H54 (cell line): ENCODE data around the gene CA12.
"Not testable (repeated sequence)": the region's sequence is repeated elsewhere in the genome, so short reads cannot be mapped to it uniquely, and the experiment has no call there.

Experiments used
- DNase-seq: peaks from one replicate; pipeline ENCODE4 v3.0.0; 2011; ENCODE audit warnings: low spot score, mixed read lengths; ENCODE audit not compliant: insufficient read length
- FAIRE-seq: peaks from 3 replicates; lab custom pipeline; 2011; peaks lifted over from hg19 to GRCh38; lab: Jason Lieb, UNC
- POLR2A ChIP-seq: IDR thresholded peaks from 2 replicates; pipeline ENCODE4 v1.6.1; 2011; ENCODE audit warnings: low read depth, mild to moderate bottlenecking, low read length

CA12 gene

GRCh38 chr15:63381301-63382204, at the start of gene CA12:
Gene CA12, minus strand, starts transcription at chr15:63381846. Its CDS starts 126 bp downstream, at chr15:63381720.
- no peak for FAIRE-seq
- DNase-seq = no peak
- TF ChIP-seq POLR2A = peak; percentile 37; the same call in 1 of the 2 replicates

DNA sequence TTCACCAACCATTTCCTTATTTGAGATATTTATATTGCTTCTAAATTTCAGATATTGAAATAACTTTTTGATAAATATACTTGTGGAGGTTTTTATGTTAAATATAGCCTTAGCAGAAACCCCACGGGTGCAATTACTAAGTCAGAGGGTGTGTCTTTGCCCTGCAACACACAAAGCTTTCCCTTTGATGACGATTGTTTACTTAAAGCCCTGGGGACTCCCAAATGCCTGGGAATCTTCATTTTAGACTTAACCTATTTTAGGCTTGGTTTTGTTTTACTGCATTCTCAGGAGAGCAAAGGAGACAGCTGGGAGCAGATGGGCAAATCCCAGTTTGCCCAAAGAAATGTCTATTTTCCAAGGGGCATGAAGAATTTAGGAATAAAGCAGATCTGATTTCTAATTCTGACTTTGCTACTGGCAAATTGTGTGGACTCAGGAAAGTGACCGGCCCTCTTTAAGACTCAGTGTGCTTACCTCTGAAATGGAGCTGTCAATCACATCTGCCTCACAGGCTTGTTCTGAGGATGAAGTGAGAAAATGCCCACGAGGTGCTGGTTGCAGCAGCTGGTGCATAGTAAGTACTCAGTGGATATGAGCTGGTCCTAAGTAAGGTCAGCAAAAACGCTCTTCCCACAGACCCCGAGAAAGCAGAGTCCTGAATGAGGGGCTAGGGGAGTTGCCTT, 49.3 kb upstream of the CA12 start:
- no peak for DNase-seq
- no peak for FAIRE-seq
- TF ChIP-seq POLR2A = no peak

- no peak for FAIRE-seq
- no peak for DNase-seq
- no peak for TF ChIP-seq POLR2A
Observed at GRCh38 chr15:63426552-63426951, 44.9 kb upstream of the CA12 start.

GRCh38 chr15:63425426-63425985, 43.9 kb upstream of the CA12 start:
- no peak for TF ChIP-seq POLR2A
- DNase-seq (no peak), FAIRE-seq (no peak)

- TF ChIP-seq POLR2A = no peak
- FAIRE-seq = no peak
- DNase-seq = no peak
Observed at GRCh38 chr15:63422891-63423590, 41.4 kb upstream of the CA12 start.

DNA sequence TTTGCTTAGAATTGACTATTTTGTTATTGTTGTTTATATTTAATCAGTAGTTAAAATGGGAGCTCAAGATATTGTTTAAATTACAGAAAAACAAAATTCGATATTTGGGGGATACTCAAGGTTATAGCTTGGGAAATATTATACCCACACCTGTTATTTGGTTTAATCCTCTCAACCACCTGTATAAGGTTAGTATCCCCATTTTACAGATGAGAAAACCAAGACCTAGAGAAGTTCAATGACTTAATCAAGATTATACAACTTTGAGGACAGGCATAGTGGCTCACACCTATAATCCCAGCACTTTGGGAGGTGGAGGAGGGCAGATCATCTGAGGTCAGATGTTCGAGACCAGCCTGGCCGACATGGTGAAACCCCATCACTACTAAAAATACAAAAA, 39.8 kb upstream of the CA12 start:
- FAIRE-seq (no peak), DNase-seq (no peak)
- TF ChIP-seq POLR2A = no peak

DNA sequence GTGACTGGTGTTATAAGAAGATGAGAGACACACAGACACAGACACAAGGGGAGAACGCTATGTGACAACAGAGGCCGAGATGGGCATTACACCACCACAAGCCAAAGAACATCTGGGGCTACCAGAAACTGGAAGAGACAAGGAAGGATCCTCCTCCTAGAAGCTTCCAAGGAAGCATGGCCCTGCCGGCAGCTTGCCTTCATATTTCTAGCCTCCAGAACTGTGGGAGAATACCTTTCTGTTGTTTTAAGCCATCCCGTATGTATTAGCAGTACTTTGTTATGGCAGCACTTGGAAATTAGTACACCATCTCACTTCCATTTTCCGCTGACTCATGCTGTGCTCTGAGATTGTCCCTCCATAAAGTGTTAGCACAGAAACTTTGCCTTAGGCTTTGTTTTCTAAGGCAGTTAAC, 38.7 kb upstream of the CA12 start:
- DNase-seq (no peak), FAIRE-seq (no peak)
- TF ChIP-seq POLR2A = no peak

DNA sequence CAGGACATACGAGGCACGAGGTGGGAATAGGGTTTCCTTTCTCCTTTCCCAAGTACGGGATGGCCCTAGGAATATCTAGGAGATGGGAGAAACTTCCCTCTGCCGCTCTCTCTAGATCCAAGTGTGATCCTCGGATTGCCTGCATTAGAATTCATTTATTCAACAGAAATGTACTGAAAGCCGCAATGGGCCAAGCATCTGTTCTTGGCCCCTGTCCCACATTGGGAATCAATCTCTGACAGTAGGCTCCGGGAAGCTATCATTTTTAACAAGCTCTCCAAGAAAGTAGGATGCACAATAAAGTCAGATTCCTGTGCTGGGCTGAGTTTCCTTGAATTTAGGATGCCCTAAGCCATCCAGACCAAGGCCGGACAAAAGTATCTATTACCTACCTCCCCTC, 37.2 kb upstream of the CA12 start:
- no peak for DNase-seq
- FAIRE-seq = no peak
- no peak for TF ChIP-seq POLR2A

DNA sequence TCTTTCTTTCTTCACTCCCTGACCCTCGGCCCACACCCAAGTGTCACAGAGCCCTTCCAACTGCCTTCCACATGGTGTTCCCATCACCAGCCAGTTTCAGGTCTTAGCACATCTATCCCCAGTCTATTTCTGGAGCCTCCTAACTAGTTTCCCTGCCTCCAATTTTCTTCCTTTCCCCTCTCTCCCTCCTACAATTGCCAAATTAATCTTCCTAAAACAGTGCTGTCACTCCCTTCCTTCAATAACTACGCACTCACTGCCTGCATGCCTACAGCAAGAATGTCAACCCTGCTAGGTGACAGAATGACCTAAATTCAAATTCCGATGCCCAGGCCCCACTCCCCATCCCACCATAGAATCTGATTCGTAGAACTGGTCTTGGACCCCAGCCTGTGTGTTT, 36.1 kb upstream of the CA12 start:
- DNase-seq = no peak
- FAIRE-seq = no peak
- TF ChIP-seq POLR2A = no peak

DNA sequence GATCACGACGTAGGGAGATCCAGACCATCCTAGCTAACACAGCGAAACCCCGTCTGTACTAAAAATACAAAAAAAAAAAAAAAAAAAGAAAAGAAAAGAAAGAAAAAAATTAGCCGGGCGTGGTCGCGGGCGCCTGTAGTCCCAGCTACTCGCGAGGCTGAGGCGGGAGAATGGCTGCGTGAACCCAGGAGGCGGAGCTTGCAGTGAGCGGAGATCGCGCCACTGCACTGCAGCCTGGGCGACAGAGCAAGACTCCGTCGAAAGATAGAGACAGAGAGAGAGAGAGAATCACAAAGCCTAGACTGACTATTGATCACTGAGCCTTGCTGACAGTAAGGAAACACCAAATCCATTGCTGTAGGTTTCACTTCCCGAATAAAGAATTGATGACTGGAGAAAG, 35.6 kb upstream of the CA12 start:
- DNase-seq, FAIRE-seq: not testable (repeated sequence)

DNA sequence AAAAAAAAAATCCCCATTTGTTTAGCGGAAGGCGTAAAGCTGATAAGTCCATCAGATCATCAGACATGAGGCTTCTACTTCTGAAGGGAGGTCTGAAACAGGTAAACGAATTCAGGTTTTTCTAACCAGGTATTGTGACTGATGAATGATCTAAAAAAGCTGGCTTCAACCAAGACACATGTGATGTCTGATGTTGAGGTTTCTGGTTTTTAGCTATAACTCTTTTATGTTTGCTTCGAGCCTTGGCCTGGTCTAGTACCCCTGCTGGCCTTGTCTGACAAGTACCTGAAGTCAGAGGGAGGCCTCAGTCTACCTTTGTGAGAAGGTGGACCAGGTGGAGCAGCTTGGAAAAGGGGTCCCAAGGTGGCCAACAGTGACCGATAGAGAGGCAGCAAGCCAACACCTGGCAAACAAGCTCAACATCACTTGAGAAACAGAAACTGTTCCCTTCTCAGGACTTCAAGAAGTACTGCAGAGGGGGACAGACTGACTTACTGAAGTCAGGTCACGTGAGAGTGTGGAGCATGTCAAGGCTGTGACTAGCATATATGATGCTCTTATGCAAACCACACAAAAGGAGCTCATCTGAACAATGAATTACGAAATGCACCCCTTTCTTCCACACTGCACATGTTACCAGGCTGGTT, 33.0 kb upstream of the CA12 start:
- DNase-seq = no peak
- TF ChIP-seq POLR2A = no peak
- FAIRE-seq = no peak

GRCh38 chr15:63412551-63412950, 30.9 kb upstream of the CA12 start:
- no peak for FAIRE-seq
- no peak for TF ChIP-seq POLR2A
- no peak for DNase-seq

GRCh38 chr15:63411866-63412265, 30.2 kb upstream of the CA12 start:
- TF ChIP-seq POLR2A = no peak
- FAIRE-seq (no peak), DNase-seq (no peak)
